GM18858 (cell line): ENCODE data around the gene KMT5B.

ENCODE experiments used
- ATAC-seq: cut with Tn5 transposase; IDR thresholded peaks from one replicate; pipeline ENCODE4 v1.9.1; 2021; ENCODE audit not compliant: unreplicated experiment

Gene KMT5B

DNA sequence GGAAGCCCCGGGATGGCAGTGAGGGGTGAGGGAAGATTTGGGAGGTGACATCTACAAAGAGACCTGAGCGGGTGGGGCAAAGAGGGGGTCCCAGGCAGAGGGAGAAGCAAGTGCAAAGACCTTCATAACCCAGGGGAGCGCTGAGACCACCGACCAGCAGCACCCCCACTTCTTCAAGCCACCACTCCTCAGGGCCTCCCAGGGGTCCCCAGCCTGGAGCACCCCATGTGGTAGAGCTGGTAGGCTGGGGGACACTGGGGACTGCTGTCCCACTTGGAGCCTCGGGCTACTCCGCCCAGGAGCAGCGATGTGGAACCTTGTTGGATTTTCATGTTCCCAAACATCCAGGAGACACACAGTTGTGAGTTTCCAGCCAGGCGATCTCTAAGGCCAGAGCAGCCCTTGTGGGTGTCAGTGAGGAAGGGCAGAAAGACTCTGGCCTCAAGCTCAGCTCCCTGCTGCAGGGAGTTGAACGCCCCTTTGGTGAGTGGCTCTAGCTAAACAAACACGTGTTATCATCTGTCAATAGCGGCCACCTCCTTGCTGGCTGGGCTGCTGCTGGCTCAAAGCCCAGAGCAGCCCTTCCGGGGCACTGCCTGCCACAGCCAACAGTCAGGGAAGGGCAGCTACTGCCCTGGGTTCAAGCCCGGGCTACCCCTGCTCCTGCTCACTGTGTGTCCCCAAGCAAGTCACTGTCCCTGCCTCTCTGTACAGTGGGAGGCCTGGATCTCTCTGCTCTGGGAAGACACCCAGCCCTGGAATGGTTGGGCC is 66.2 kb downstream of the KMT5B start:
- ATAC-seq: no peak

DNA sequence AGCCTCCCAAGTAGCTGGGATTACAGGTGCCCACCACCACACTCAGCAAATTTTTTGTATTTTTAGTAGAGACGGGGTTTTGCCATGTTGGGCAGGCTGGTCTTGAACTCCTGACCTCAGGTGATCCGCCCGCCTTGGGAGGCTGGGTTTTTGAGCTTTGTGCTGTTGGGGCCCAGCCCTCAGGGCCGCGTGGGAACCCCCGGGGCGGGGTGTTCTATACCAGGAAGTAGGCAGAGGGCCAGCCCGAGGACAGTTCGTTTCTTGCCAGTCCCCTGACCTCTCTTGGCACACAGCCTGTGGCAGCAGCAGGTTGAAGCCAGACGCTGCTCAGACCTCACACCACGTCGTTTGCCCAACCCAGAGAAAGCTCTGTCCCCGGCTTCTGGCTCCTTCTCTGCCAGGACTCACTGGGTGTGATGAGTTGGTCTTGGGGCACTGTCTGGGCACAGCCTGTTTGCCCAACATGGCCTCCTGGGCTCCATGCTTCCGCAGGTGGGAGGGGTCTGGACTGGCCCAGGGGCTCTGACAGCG is 67.0 kb downstream of the KMT5B start:
- ATAC-seq: no peak

DNA sequence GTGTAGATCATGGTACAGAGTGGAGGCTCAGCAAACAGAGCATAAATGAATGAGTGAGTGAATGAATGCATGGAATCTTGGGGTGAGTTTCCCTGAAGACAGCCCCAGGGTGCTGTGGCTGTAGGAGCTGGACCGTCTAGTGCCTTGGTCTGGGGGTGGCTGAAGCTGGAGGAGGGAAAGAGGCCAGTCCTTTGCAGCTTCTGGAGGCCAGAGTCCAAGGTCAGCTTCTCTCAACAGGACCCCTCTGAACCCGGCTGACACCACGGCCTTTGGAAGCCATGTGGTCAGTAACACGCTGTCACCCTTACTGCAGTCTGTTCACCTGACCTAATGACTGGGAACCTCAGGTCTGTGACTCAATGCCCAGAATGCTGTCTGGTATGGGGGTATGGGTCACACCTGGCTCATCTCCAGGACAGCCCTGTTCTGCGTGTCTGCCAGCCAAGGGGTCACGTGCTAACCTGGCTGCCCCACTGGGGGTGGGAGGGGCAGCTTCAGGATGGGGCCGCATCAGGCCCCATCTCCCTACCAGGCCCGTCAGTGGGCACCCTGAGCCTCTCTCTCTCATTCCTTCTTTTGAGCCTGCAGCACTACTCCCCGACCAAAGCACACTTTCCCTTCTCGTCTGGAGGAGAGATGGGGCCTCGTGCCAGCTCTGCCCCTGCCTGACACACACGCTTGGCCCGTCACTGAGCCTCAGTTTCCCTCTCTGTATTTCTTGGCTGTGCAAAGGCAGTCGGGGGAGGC is 67.8 kb downstream of the KMT5B start:
- no peak for ATAC-seq

DNA sequence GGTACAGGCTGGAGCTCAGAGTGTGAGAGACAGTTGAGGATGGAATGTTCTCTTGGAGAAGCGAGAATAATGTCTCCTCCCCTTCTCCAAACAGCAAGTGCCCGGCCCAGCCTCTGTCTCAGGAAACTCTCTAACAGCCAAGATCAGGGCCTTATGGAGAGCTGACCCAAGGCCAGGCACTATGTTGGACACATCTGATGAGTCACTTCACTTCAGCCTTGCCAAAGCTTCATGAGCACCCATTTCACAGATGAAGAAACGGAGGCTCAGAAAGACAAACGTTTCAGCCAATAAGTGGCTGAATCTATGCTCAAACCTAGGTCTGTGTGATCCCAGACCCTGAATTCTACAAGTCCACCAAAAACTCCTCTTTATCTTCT is 69.8 kb downstream of the KMT5B start:
- no peak for ATAC-seq

DNA sequence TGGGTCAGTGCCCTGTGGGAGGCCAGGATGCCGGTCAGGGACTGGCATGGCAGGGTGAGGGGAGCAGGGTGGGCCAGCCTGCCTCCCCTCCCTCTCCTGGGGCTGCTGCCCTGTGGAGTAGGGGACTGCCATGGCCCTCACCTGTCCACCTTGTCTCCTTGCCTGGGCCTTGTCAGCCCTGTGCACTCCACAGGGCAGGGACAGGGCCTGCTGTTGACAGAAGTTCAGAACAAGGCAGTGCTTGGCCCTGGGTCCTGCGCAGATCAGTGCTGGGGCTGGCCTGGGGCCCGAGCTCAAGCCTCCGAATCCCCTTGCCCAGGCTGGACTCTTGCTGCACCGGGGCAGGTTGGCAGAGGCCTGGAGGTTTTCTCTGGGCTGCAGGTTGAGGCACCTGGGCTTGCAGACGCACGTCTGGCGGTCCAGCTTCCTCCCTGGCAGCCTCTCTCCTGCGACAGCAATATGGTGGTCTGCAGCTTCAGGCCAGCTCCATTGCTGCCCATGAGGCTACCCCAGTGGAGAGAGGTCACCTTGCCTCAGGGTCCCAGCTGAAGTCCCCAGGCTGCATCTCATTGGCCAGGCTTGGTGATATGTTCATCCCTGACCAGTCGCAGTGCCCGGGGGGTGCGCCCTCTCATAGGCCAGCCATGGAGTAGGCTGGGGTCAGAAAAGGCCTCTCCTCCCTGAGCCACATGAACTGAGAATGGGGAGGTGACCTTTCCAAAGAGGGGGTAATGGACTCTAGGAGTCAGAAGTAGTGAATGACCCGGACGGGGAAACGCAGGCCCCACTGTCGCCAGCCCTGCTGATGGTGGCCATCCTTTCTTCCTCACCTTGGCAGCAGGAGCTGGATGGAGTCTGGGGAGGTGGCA is 70.4 kb downstream of the KMT5B start:
- ATAC-seq: no peak

DNA sequence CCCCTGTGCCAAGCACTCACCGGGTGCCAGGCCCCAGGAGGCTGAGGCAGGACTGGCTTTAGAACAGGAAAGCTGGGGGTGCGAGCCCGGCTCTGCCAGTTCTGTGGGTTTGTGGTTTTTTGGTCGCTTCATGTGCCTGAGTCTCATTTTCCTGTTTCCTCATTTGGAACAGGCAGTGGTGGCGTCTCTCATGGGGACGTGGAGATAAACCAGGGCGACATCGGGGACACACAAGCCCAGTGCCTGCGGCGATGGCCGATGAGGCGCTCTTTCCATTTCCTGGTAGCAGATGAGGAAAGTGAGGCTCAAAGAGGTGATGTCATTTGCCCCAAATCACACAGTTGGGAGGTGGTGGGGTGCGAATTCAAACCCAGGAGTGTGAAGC is 71.1 kb downstream of the KMT5B start:
- ATAC-seq: no peak

DNA sequence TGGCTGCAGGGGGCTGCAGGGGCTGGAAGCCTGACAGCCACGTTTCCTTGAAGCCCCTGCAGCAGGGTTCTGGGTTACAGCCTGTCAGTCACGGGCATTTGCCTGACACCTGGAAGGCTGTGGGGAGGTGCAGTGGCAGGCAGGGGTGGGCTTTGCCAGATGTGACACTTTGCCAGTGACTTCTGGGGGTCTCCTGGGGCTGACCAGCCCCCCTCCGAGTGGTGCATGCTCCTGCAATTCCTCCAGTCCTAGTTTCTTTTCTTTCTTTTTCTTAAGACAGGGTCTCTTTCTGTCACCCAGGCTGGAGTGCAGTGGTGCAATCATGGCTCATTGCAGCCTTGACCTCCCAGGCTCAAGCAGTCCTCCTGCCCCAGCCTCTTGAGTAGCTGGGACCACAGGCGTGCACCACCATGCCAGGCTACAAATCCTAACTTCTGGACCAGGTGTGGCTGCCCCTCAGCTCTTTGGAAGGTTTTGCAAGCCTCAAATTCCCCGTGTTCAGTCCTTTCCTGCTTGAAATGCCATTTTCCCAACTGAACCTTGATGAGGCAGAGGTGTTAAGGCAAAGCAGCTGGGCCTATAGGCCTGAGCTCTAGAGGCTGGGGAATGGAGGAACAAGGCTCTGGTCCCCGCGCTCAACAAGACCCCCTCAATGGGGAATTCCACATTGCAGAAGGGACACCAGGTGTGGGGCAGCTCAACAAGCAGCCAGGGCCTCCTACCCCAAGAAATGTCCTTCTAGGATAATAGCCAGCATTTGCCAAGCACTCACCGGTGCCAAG is 71.7 kb downstream of the KMT5B start:
- ATAC-seq: no peak

DNA sequence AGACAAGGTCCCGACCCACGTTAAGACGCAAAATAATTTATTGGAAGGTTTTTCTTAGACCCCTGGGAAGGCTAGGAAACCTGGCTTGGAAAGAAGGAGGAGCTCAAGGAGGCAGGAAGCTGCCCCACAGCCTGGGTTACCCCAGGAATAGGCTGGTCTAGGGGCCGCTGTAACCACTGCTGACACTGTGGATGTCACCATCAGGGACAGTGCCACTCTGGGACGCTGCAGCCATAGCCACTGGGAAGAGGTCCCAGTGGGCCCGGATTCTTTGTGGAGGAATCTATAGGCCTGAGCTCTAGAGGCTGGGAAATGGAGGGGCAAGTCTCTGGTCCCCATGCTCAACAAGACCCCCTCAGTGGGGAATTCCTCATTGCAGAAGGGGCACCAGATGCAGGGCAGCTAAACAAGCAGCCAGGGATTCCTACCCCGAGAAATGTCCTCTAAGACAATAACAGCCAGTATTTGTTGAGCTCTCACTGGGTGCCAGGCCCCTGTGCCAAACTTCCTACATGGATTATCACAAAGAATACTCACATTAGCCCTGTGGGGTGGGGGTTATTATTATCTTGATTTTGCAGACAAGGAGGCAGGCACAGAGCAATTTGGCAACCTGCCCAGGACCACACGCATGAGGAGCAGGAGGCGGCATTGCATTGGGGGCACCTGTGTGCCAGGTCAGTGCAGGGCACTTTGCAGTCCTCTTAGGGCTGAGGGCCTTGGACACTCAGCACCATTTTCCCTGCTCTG is 72.4 kb downstream of the KMT5B start:
- no peak for ATAC-seq

DNA sequence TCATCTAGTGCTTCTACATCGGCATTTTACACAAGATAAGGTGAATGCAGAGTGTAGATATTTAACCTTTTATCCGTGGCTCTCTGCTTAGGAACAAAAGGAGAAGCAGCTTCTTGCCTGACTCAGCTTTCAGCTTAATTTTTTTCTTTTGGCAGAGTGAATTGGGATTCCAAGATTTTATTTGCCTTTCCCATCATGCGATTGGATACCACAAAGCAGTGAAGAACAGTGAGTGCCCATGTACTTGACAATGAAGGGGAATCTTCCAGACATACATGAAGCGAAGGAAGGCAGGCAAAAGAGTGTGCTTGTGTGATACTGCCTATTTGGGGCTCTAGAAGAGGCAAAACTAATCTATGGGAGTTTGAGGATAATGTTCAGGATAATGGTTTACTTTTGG is 74.9 kb downstream of the KMT5B start:
- ATAC-seq: no peak

DNA sequence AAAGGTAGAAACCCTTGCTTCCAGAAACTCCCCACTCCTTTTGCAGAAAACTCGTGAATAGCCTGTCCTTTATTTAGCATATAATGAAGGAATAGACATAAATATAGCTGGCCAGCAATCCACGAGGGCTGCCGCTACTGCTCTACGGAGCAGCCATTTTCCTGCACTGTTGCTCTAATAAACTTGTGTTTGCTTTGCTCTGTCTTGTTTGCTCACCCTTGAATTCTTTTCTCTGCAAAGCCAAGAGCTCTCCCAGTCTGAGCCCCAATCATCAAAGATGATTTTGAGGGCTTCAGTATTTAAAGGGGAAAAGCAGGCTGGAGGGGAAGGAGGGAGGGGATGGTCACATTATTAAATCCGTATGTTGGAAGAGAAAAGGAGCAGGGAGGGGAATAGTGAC is 75.3 kb downstream of the KMT5B start:
- no peak for ATAC-seq

DNA sequence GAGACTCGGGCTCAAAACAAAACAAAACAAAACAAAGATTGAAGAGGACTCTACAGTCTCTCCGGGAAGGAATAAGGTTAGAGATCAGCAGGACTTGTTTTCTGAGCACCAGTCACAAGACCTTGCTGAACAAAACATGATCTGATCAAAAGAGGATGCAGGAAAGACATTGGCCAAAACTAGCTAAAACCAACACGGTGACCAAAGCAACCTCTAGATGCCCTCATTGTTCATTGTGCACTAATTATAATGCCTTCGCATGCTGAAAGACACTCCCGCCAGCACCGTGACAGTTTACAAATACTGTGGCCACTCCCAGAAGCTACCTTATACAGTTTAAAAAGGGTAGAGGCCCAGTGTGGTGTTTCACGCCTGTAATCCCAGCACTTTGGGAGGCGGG is 76.2 kb downstream of the KMT5B start:
- ATAC-seq: no peak

DNA sequence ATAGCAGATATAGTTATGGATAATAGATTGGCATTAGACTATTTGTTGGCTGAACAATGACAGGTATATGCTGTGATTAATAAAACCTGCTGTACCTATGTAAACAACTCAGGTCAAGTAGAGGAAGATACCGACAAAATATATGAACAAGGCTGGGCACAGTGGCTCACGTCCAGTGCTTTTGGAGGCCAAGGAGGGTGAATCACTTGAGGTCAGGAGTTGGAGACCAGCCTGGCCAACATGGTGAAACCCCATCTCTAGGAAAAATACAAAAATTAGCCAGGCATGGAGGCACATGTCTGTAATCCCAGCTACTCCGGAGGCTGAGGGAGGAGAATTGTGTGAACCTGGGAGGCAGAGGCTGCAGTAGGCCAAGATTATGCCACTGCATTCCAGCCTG is 77.9 kb downstream of the KMT5B start:
- ATAC-seq: no peak

DNA sequence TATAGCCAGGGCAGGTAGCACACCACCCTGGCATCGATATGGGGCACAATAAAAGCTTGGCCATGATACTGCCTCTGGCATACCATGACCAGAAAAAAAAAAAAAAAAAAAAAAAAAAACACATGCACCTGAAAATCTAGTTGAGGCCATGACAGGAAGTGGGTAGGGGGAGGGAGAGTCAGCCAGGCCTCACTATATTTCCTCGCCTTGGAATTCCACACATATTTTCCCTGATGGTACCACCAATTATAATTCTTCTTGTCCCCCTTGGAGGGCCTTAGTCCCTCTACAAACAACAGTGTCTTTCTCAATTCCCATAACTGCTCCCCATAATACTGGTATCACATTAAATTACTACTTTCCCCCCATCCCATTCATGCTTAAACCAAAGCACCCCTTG is 79.3 kb downstream of the KMT5B start:
- no peak for ATAC-seq

DNA sequence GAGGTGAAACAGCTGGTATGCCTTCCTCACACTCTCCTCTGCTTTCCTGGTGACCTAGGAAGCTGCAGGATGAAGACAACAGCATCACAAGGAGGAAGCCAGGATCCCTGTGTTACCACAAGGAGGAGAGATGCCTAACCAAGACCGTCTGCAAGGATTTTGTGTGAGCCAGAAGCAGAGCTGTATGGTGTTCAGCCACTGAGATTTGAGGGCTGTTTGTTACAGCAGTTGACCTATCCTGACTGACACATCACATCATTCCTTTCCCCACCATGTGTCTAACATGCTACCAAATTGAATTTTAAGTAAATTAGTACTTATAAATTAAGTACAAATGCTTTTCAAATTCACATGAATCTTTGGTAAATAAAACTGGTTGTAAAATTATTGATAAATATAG is 83.0 kb downstream of the KMT5B start:
- ATAC-seq: no peak

DNA sequence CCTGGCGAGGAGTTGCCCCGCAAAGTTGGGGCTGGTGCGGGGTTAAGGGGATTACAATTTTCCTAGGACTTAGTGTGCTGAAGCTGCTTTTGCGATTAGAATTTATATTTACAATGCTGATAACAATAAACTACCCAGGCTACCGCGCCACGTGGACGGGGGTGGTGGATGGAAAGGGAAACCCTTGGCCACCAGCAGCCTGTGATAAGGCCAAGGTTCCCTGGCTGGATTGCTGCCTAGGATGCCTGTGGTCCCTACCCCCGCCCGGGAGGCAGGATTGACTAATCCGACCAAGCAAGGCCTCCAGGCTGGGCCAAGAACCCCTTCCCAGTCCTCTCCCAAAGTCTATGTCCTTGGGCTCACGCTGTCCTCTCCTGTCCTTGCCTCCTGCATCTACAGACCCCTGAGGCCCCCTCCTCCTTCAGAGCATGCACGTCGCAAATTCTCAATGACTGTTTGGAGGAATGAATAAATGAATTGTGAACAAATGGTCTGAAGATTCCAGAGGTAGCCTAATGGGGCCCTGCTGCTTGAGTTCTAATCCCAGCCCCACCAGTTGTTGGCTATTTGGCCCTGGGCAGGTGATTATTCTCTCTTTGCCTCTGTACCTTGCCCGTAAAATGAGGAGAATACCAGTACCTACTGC is 84.3 kb downstream of the KMT5B start:
- no peak for ATAC-seq

DNA sequence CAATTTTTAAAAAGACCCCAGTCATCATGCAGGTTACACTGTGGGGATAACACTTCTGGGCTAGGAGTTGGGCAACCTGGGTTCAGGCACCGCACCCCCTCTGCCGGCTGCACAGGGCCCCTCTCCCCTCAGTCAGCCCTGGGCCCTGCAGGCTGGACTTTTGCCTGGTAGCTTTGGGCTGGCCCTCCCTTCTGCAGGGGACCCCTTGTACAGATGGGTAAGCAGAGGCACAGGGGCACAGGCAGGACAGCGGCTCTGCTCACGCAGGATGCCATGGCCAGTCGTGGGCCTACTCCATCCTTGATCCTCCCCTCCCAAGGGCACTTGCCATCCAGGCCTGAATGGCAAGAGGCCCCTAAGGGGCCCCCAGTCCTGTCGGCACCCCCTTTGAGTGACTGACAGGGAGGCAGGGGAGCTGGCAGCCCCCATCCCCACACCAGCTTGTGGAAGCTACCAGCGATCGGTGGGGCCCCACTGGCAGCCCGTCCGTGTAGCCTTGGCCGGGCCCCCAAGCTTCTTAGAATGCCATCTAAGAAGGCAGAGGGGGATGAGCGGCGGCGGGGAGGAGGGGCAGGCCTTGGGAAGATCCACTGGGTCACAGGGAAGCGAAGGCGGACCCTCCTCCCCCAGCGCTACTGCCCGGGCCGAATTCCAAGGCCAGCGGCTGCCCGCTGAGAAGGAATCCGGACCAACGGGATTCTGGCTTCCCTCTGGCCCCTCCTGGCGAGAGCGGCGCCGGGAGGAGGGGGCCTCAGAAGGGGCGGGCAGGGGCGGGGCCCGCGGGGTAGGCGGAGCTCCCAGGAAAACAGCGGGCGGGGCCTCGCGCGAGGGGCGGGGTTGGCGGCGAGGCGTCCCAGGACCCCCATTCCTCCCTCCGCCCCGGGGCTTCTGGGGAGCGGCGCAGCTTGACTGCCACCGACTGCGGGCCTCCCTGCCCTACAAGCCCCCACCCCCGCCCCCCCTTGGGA is 85.1 kb downstream of the KMT5B start:
- ATAC-seq: no peak

DNA sequence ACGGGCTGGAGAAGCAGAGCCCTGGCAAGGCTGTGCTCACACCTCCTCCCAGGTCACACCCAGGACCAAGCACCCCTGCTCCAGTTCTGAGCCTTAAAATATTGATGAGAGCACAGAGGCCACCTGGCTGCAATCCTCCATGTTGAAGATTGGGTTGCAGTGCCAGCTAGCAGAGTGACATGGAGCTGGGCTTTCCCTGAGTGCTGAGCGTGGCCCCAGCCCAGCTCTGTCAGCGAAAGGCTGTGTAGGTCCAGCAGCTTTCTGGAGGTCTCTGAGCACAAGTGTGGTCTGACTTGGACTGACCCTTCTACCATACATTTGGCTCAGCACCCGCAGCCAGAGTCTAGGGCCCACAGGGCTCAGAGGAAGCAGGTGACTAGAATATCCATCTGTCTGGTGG is 87.9 kb downstream of the KMT5B start:
- ATAC-seq: no peak

DNA sequence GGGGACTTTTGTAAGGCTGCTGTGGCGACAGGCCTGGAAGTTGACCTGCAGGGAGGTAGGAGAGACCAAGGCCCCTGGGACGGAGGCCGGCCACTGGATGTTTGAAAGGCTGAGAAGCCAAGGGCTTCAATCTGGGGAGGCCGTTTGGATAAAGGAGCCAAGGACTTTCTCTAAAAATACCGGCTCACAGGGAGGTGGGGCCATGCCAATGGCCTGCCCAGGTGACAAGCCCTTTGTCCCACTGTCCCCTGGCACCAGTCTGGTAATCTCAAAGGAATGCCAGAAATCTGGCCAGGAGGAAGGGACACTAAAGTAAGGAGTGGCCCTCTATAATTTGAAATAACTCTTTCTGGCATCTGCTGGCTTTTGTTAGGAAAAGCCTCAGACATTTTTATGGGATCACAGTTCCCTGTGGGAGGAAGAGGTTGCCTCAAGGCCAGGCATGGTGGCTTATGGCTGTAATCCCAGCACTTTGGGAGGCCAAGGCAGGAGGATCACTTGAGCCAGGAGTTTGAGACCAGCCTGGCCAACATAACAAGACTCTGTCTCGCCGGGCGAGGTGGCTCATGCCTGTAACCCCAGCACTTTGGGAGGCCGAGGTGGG is 90.1 kb downstream of the KMT5B start:
- no peak for ATAC-seq
